Peyer's patch (tissue), 4 donors: ENCODE data around the gene PPP1R14C. TPM values are rescaled to one million over a fixed set of nuclear protein-coding genes. Genes with fewer than 3 reads are reported as not detected.
"Not testable (repeated sequence)": the region's sequence is repeated elsewhere in the genome, so short reads cannot be mapped to it uniquely, and the experiment has no call there.

Source experiments
- DNase-seq, 3 donors: peaks; one replicate each; pipeline ENCODE4 v3.0.0-alpha.2; 2017 to 2019
- H3K27ac ChIP-seq, 4 donors: fragments of 200-600 bp; sonication (generic); one replicate each; pipeline ENCODE4 v1.5.1; 2016 to 2019
- H3K27me3 ChIP-seq, 2 donors: fragments of 200-600 bp; sonication (generic); one replicate each; pipeline ENCODE4 v1.5.1; 2019
- H3K36me3 ChIP-seq, 3 donors: fragments of 200-600 bp; sonication (generic); one replicate each; pipeline ENCODE4 v1.5.1; 2016 to 2019
- H3K4me1 ChIP-seq, 4 donors: fragments of 200-600 bp; sonication (generic); one replicate each; pipeline ENCODE4 v1.5.1; 2016 to 2019
- H3K4me3 ChIP-seq, 4 donors: fragments of 200-600 bp; sonication (generic); 1 replicate in 3 of 4; 2 replicates in 1 of 4; pipeline ENCODE4 v1.5.1; 2016 to 2019; ENCODE audit warnings: mild to moderate bottlenecking in 1 of 4
- H3K9me3 ChIP-seq, 4 donors: fragments of 200-600 bp; sonication (generic); one replicate each; pipeline ENCODE4 v1.5.1; 2016 to 2019; ENCODE audit warnings: mild to moderate bottlenecking in 1 of 4
- CTCF ChIP-seq, 6 experiments: fragments of 450-650 bp in 4 of 6; fragments of 200-600 bp in 2 of 6; sonication (generic) in 1 of 6; IDR thresholded peaks; one replicate each; pipeline ENCODE4 v1.5.1; 2017 to 2019; ENCODE audit warnings: antibody characterized with exemption in 6 of 6, mild to moderate bottlenecking in 3 of 6, moderate library complexity in 1 of 6
- POLR2A ChIP-seq, 2 donors: fragments of 450-650 bp; IDR thresholded peaks; one replicate each; pipeline ENCODE4 v1.5.1; 2017; ENCODE audit warnings: antibody characterized with exemption in 2 of 2, mild to moderate bottlenecking in 2 of 2, moderate library complexity in 2 of 2
- total RNA-seq, 4 donors: library from RNA; depleted of rRNA; stranded (reverse); fragments of >200 nt; gene quantifications; one replicate each; pipeline ENCODE4 v1.1.0, GENCODE V29; 2016

Gene PPP1R14C
- total RNA-seq, 4 donors from 2014 or later, result 4.4 to 21.2 (median 10.2) TPM

- Histone ChIP-seq H3K36me3 (no peaks in the 10 kb centered on the region), H3K4me3 (no peak overlapping the region)
Observed at GRCh38 chr6:150128425-150128824, 14.4 kb upstream of the PPP1R14C start.

GRCh38 chr6:150129616-150130505, 13.0 kb upstream of the PPP1R14C start:
- Histone ChIP-seq H3K36me3 (no peaks in the 10 kb centered on the region), H3K9me3 (no peaks in the 10 kb centered on the region), H3K4me3 (no peak overlapping the region), H3K27ac (no peak overlapping the region), H3K27me3 (no peaks in the 10 kb centered on the region), H3K4me1 (peaks cover 0 to 4% (median 0%) of the 10 kb centered on the region in 4 donors)
- no peak for DNase-seq
- TF ChIP-seq POLR2A (IDR thresholded peaks at IDR 0.05), result no peak
- no peak for TF ChIP-seq CTCF (IDR thresholded peaks at IDR 0.05)

More at GRCh38 chr6:150128425-150128824, 14.4 kb upstream of the PPP1R14C start:
- H3K27me3 ChIP-seq, result no peaks in the 10 kb centered on the region
- H3K4me1 ChIP-seq, result no peaks in the 10 kb centered on the region
- DNase-seq, result no peak
- TF ChIP-seq POLR2A (IDR thresholded peaks at IDR 0.05), result no peak
- TF ChIP-seq CTCF (IDR thresholded peaks at IDR 0.05), result no peak
- H3K9me3 ChIP-seq, result no peaks in the 10 kb centered on the region
- no peak overlapping the region for H3K27ac ChIP-seq

DNA sequence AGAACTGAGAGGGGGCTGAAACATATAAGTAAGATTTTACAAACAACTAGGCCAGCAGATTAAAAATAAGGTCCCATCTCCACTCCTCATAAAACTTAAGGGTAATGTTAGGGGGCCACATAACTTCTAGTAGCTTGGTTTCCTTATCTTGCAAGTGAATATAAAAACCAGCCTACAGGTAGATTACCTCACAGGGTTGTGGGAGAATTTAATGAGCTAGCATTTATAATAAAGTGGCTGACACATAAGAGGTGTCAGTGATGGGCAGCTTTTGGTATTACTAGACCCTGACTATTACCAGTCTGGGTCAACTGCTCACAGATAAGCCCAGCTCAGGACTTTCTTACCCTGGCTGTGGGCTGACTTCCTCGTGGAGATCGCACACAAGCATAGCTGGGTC, 9.2 kb upstream of the PPP1R14C start:
- Histone ChIP-seq H3K27me3 (no peaks in the 10 kb centered on the region), H3K9me3 (no peaks in the 10 kb centered on the region), H3K4me3 (no peak overlapping the region), H3K27ac (peak overlapping the region in 2 of 4 donors; percentile 8 to 83), H3K36me3 (no peaks in the 10 kb centered on the region), H3K4me1 (peaks cover 0 to 4% (median 0%) of the 10 kb centered on the region in 4 donors)
- no peak for DNase-seq
- TF ChIP-seq POLR2A (IDR thresholded peaks at IDR 0.05), result no peak
- TF ChIP-seq CTCF (IDR thresholded peaks at IDR 0.05), result no peak

DNA sequence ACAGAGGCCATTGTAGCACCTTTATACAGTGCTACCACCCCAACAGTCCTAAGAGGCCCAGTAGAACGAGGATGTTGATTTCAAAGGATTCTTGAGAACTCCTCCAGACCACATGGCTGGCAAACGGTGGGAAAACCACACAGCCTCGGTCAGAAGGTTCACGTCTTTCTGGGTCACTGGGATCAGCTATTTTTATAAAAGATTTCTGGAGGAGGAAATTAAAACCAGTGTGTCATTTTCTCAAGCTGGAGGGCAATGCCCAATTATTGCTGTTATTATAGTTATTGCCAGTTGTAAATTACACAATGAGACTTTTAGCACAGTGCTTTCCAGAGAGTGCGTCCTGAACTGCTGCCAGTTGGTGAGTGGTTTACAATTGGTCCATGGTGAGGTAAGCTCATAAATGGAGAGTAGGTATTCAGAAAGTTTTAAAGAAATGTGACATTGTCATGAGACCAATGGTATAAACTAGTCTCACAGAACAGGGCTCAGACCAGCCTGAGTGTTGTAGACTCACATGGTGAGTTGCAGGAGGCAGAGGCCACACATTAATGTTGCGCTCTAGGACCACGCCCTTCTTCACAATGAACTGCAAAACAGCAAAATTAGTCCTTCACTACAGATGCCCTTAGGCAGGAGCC, 8.4 kb upstream of the PPP1R14C start:
- H3K4me3 ChIP-seq, result no peak overlapping the region
- peak in 2 of 3 donors; percentile 66 to 84 for DNase-seq
- no peaks in the 10 kb centered on the region for H3K27me3 ChIP-seq
- H3K27ac ChIP-seq, result peak overlapping the region in 2 of 4 donors; percentile 8 to 83
- H3K9me3 ChIP-seq, result no peaks in the 10 kb centered on the region
- TF ChIP-seq CTCF (IDR thresholded peaks at IDR 0.05) (no peak), POLR2A (IDR thresholded peaks at IDR 0.05) (no peak)
- H3K4me1 ChIP-seq, result peaks cover 0 to 4% (median 0%) of the 10 kb centered on the region in 4 donors
- no peaks in the 10 kb centered on the region for H3K36me3 ChIP-seq

DNA sequence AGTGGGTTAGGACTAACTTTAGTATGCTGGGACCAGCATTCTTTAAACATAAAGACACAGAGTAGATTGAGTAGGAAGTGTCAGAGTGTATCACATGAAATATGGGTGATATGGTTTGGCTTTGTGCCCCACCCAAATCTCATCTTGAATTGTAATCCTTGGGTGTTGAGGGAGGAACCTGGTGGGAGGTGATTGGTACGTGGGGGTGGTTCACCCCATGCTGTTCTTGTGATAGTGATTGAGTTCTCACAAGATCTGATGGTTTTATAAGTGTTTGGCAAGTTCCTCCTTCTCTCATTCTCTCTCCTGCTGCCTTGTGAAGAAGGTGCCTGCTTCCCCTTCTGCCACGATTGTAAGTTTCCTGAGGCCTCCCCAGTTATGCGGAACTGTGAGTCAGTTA, 5.1 kb upstream of the PPP1R14C start:
- H3K4me3 ChIP-seq, H3K36me3 ChIP-seq, H3K9me3 ChIP-seq, DNase-seq, H3K4me1 ChIP-seq, H3K27ac ChIP-seq, H3K27me3 ChIP-seq: not testable (repeated sequence)

DNA sequence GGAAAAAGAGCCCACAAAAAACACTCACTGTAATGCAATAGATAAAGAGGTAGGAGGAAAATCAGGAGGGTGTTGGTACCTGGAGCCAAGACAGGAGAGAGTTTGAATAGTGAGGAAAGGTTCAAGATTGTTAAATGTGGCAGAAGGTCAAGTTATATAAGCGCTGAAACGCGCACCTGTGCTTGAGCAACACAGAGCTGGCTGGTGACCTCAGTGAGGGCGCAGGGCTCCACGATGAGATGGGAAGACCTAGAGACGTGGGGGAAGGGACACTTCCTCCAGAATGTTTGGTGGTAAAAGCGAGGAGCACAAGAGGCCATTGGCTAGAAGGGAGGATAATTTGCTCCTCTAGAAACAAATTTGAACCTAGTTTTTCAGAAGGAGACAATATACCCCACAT, 4.2 kb upstream of the PPP1R14C start:
- Histone ChIP-seq H3K36me3 (no peaks in the 10 kb centered on the region), H3K27me3 (peaks cover 0 to 17% of the 10 kb centered on the region in 2 donors), H3K4me1 (peaks cover 0 to 18% (median 8%) of the 10 kb centered on the region in 4 donors), H3K9me3 (no peaks in the 10 kb centered on the region), H3K4me3 (no peak overlapping the region), H3K27ac (no peak overlapping the region)
- peak in 1 of 3 donors; percentile 57 for DNase-seq
- TF ChIP-seq CTCF (IDR thresholded peaks at IDR 0.05) (no peak), POLR2A (IDR thresholded peaks at IDR 0.05) (no peak)
